Keratinocyte (primary cell): ENCODE data around the gene HABP4. TPM values are rescaled to one million over a fixed set of nuclear protein-coding genes. Genes with fewer than 3 reads are reported as not detected.

Experiments used
- DNase-seq: peaks from one replicate; pipeline ENCODE4 v3.0.0-alpha.2; 2011; ENCODE audit warnings: low read depth, missing footprints, low spot score
- FAIRE-seq: peaks from 2 replicates; lab custom pipeline; 2011; peaks lifted over from hg19 to GRCh38; lab: Jason Lieb, UNC
- H2AFZ ChIP-seq: 2 replicates; pipeline ENCODE4 v1.6.0; 2012; ENCODE audit warnings: low read length, control low read depth, inconsistent platforms; ENCODE audit not compliant: control insufficient read depth
- H3K27ac ChIP-seq: 2 replicates; pipeline ENCODE4 v1.5.1; 2011; ENCODE audit warnings: low read length; ENCODE audit not compliant: control insufficient read depth, insufficient read depth
- H3K27me3 ChIP-seq: 3 replicates; pipeline ENCODE4 v1.6.0; 2011; ENCODE audit warnings: low read length; ENCODE audit not compliant: control insufficient read depth, insufficient read depth; ENCODE audit errors: extremely low read depth
- H3K36me3 ChIP-seq, 2 experiments: 2 replicates in 1 of 2; 3 replicates in 1 of 2; pipeline ENCODE4 v1.5.1; 2011; ENCODE audit warnings: low read length in 2 of 2, mild to moderate bottlenecking in 1 of 2; ENCODE audit not compliant: control insufficient read depth in 2 of 2, insufficient read depth in 2 of 2; ENCODE audit errors: extremely low read depth in 1 of 2
- H3K4me1 ChIP-seq: 3 replicates; pipeline ENCODE4 v1.5.1; 2011; ENCODE audit warnings: low read length; ENCODE audit not compliant: control insufficient read depth, insufficient read depth; ENCODE audit errors: extremely low read depth
- H3K4me2 ChIP-seq: 3 replicates; pipeline ENCODE4 v1.6.0; 2011; ENCODE audit warnings: low read depth, low read length; ENCODE audit not compliant: control insufficient read depth, insufficient read depth; ENCODE audit errors: extremely low read depth
- H3K4me3 ChIP-seq, 3 experiments: fragments of 200-600 bp in 1 of 3; sonication (generic) in 1 of 3; 2 replicates in 2 of 3; 3 replicates in 1 of 3; pipeline ENCODE4 v1.5.1; 2011 to 2016; ENCODE audit warnings: low read length in 3 of 3, mild to moderate bottlenecking in 3 of 3, control low read depth in 2 of 3, inconsistent platforms in 1 of 3, low read depth in 1 of 3, mixed read lengths in 1 of 3, mixed run types in 1 of 3, moderate library complexity in 1 of 3; ENCODE audit not compliant: control insufficient read depth in 2 of 3, insufficient read depth in 2 of 3; ENCODE audit errors: extremely low read depth in 1 of 3
- H3K79me2 ChIP-seq: 2 replicates; pipeline ENCODE4 v1.6.0; 2012; ENCODE audit warnings: low read length; ENCODE audit not compliant: control insufficient read depth, insufficient read depth
- H3K9ac ChIP-seq: 3 replicates; pipeline ENCODE4 v1.6.0; 2011; ENCODE audit warnings: low read length; ENCODE audit not compliant: control insufficient read depth, insufficient read depth; ENCODE audit errors: extremely low read depth
- H3K9me1 ChIP-seq: 3 replicates; pipeline ENCODE4 v1.6.0; 2011; ENCODE audit warnings: low read length; ENCODE audit not compliant: control insufficient read depth, insufficient read depth; ENCODE audit errors: extremely low read depth
- H3K9me3 ChIP-seq: 2 replicates; pipeline ENCODE4 v1.5.1; 2012; ENCODE audit warnings: low read depth, low read length; ENCODE audit not compliant: control insufficient read depth
- H4K20me1 ChIP-seq: 3 replicates; pipeline ENCODE4 v1.6.0; 2011; ENCODE audit warnings: low read length; ENCODE audit not compliant: control insufficient read depth, insufficient read depth; ENCODE audit errors: extremely low read depth
- EZH2 ChIP-seq: IDR thresholded peaks from one replicate; pipeline ENCODE4 v1.6.1; 2012; ENCODE audit warnings: inconsistent platforms, mild to moderate bottlenecking, low read length, moderate library complexity
- dilution Hi-C: fragments of 300-500 bp; cut with MboI; formaldehyde crosslinking; loops from one replicate; pipeline ENCODE4 v1.7.0; 2020; ENCODE audit warnings: low sequenced_read_pairs; ENCODE audit not compliant: extremely low pct_ligation_motif_present
- polyA plus RNA-seq, 5 experiments: library from polyadenylated mRNA; depleted of rRNA in 3 of 5; stranded (reverse) in 3 of 5; stranded (forward) in 1 of 5; unstranded in 1 of 5; fragments of >200 nt; gene quantifications; 1 replicate in 1 of 5; 2 replicates in 3 of 5; 3 replicates in 1 of 5; pipeline versions ENCODE4 v1.2.1 to v1.2.3, GENCODE V29; 2011 to 2012; ENCODE audit warnings: missing spikeins in 2 of 5, low read depth in 1 of 5, low replicate concordance in 1 of 5
- TF ChIP-seq, protein P1 (sequence below), 3 experiments: IDR thresholded peaks in 1 of 3; conservative IDR thresholded peaks in 1 of 3; optimal IDR thresholded peaks in 1 of 3; 2 replicates in 2 of 3; 3 replicates in 1 of 3; pipeline versions ENCODE3 to v1.5.1; 2011; ENCODE audit warnings: low read length in 3 of 3, mild to moderate bottlenecking in 3 of 3, moderate library complexity in 2 of 3, control low read depth in 1 of 3, inconsistent platforms in 1 of 3; ENCODE audit not compliant: insufficient read depth in 2 of 3; ENCODE audit errors: extremely low read depth in 1 of 3

HABP4 gene
- polyA plus RNA-seq, 1 donor (not counting 4 experiments of a cell fraction or from before 2014, with no cell fraction given): 6.8 TPM

DNA sequence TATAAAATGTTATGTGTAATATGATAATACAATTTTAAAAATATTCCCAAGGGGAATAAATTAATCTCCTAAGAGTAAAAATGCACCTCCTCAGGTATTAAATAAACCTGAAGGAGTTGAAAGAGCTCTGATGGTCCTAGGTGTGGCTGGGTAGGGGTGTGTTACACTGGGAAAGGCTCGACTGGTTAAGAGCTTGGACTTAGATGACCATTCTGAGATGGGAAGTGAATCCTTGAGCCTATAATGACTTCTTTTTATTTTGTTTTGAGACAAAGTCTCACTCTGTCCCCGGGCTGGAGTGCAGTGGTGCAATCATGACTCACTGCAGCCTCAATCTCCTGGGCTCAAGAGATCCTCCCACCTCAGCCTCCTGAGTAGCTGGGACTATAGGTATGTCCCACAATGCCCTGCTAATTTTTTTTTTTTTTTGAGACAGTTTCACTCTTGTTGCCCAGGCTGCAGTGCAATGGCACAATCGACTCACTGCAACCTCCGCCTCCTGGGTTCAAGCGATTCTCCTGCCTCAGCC lies 9.2 kb upstream of the HABP4 start:
- DNase-seq (no peak), FAIRE-seq (no peak)
- Histone ChIP-seq H3K4me2 (no peak overlapping the region), H2AFZ (no peak overlapping the region), H3K9me3 (no peaks in the 10 kb centered on the region), H3K4me3 (no peak overlapping the region), H3K9ac (no peak overlapping the region), H3K9me1 (no peaks in the 10 kb centered on the region), H4K20me1 (no peaks in the 10 kb centered on the region), H3K4me1 (no peaks in the 10 kb centered on the region), H3K27ac (no peak overlapping the region), H3K36me3 (no peaks in the 10 kb centered on the region), H3K27me3 (no peaks in the 10 kb centered on the region), H3K79me2 (no peaks in the 10 kb centered on the region)
- TF ChIP-seq, protein P1, sequence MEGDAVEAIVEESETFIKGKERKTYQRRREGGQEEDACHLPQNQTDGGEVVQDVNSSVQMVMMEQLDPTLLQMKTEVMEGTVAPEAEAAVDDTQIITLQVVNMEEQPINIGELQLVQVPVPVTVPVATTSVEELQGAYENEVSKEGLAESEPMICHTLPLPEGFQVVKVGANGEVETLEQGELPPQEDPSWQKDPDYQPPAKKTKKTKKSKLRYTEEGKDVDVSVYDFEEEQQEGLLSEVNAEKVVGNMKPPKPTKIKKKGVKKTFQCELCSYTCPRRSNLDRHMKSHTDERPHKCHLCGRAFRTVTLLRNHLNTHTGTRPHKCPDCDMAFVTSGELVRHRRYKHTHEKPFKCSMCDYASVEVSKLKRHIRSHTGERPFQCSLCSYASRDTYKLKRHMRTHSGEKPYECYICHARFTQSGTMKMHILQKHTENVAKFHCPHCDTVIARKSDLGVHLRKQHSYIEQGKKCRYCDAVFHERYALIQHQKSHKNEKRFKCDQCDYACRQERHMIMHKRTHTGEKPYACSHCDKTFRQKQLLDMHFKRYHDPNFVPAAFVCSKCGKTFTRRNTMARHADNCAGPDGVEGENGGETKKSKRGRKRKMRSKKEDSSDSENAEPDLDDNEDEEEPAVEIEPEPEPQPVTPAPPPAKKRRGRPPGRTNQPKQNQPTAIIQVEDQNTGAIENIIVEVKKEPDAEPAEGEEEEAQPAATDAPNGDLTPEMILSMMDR (optimal IDR thresholded peaks at IDR 0.05 in 1 of 3, IDR thresholded peaks at IDR 0.05 in 1 of 3, conservative IDR thresholded peaks at IDR 0.05 in 1 of 3; ENCODE audit: extremely low read depth in 1 of 3, insufficient read depth in 2 of 3, low read length in 3 of 3): no peak
- no peak for TF ChIP-seq EZH2
- dilution Hi-C loops: no loop called here

DNA sequence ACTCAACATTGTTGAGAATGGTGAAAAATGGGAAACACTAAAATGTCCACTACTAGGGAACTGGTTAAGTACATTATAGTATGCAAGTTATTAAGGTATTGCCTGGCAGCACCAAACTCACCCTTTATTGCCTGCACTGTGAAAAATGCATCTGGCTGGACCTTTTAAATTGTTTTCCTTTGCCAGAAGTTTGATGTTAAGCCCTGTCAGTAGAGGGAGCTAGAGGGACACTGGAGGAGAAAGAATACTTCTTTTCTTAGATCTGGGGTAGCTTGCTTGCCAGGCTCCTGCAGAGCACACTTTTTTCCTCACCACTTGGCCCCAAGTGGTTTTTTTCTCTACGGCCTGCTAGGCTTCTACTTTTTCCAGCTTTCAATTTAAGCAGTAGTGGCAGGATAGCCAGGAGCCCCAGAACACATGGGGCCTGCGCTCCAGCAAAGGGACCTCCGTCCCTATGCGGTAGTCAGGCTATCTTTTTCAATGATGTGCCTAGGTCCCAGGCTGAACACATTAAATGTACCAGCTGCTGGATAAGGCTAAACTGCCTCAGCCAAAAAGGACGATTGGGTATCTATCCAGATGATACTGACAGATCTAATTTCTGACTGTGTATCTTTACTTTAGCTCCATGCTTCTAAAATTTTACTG lies 8.0 kb upstream of the HABP4 start:
- no peak overlapping the region for H3K4me2 ChIP-seq
- FAIRE-seq (no peak), DNase-seq (no peak)
- no peaks in the 10 kb centered on the region for H4K20me1 ChIP-seq
- dilution Hi-C loops: no loop called here
- H2AFZ ChIP-seq: no peak overlapping the region
- H3K79me2 ChIP-seq: no peaks in the 10 kb centered on the region
- H3K9ac ChIP-seq: no peak overlapping the region
- no peak overlapping the region for H3K4me3 ChIP-seq
- H3K4me1 ChIP-seq: no peaks in the 10 kb centered on the region
- no peaks in the 10 kb centered on the region for H3K9me3 ChIP-seq
- H3K9me1 ChIP-seq: no peaks in the 10 kb centered on the region
- TF ChIP-seq, protein P1 (optimal IDR thresholded peaks at IDR 0.05 in 1 of 3, IDR thresholded peaks at IDR 0.05 in 1 of 3, conservative IDR thresholded peaks at IDR 0.05 in 1 of 3; ENCODE audit: extremely low read depth in 1 of 3, insufficient read depth in 2 of 3, low read length in 3 of 3): peak; percentile 35 to 67 (median 60)
- TF ChIP-seq EZH2: no peak
- H3K27me3 ChIP-seq: no peaks in the 10 kb centered on the region
- H3K36me3 ChIP-seq: no peaks in the 10 kb centered on the region
- H3K27ac ChIP-seq: no peak overlapping the region
